Measurements from ENCODE around the gene EYA2.
A peak's percentile ranks its signal among the peaks of the same experiment; 100 is the strongest.
"Not testable (repeated sequence)": the region's sequence is repeated elsewhere in the genome, so short reads cannot be mapped to it uniquely, and the experiment has no call there.

EYA2 gene

GRCh38 chr20:47154089-47154488, 259.4 kb downstream of the EYA2 start:
- DNase-seq = no peak

GRCh38 chr20:47156301-47157137, 261.9 kb downstream of the EYA2 start:
- DNase-seq = no peak

- DNase-seq = no peak
Observed at GRCh38 chr20:47159166-47159565, 264.5 kb downstream of the EYA2 start.

GRCh38 chr20:47160240-47160639, 265.6 kb downstream of the EYA2 start:
- DNase-seq = no peak

- no peak for DNase-seq
Observed at GRCh38 chr20:47160992-47161391, 266.3 kb downstream of the EYA2 start.

GRCh38 chr20:47161411-47161810, 266.8 kb downstream of the EYA2 start:
- no peak for DNase-seq

GRCh38 chr20:47164140-47164539, 269.5 kb downstream of the EYA2 start:
- no peak for DNase-seq

- DNase-seq = no peak
Observed at GRCh38 chr20:47165376-47165865, 270.8 kb downstream of the EYA2 start.

- DNase-seq = no peak
Observed at GRCh38 chr20:47167846-47168245, 273.2 kb downstream of the EYA2 start.

GRCh38 chr20:47172579-47172978, 277.9 kb downstream of the EYA2 start:
- no peak for DNase-seq

- no peak for DNase-seq
Observed at GRCh38 chr20:47173596-47174216, 279.1 kb downstream of the EYA2 start.

GRCh38 chr20:47174456-47175243, 280.0 kb downstream of the EYA2 start:
- DNase-seq = no peak

- no peak for DNase-seq
Observed at GRCh38 chr20:47175493-47175892, 280.9 kb downstream of the EYA2 start.

GRCh38 chr20:47176217-47176616, 281.6 kb downstream of the EYA2 start:
- DNase-seq = not testable (repeated sequence)

- no peak for DNase-seq
Observed at GRCh38 chr20:47178277-47178676, 283.6 kb downstream of the EYA2 start.

GRCh38 chr20:47178851-47179250, 284.2 kb downstream of the EYA2 start:
- DNase-seq = no peak

- no peak for DNase-seq
Observed at GRCh38 chr20:47179267-47179666, 284.6 kb downstream of the EYA2 start.

- peak in 1 of 2 experiments; percentile 13 for DNase-seq
Observed at GRCh38 chr20:47181056-47181862, 286.6 kb downstream of the EYA2 start.

GRCh38 chr20:47183367-47183766, 288.7 kb downstream of the EYA2 start:
- DNase-seq = no peak

GRCh38 chr20:47187450-47188195, 293.0 kb downstream of the EYA2 start:
- DNase-seq = no peak

GRCh38 chr20:47188540-47188939, 293.9 kb downstream of the EYA2 start:
- no peak for DNase-seq

GRCh38 chr20:47189060-47189459, 294.4 kb downstream of the EYA2 start:
- no peak for DNase-seq
